Esophagus mucosa (tissue), 1 donor: ENCODE data around the gene CREG1. TPM values are rescaled to one million over a fixed set of nuclear protein-coding genes. Genes with fewer than 3 reads are reported as not detected.

Experiments used
- ATAC-seq: fragments of 200-7000 bp; cut with Tn5 transposase; one replicate; pipeline ENCODE4 v1.9.1; 2020
- total RNA-seq: library from RNA; stranded (reverse); gene quantifications from one replicate; pipeline ENCODE4 v1.2.4, GENCODE V29; 2023
- donor health status: DM: yes; HTN: yes; CAD: no.

The CREG1 gene
- total RNA-seq, 1 donor from 2014 or later: 61.8 TPM

DNA sequence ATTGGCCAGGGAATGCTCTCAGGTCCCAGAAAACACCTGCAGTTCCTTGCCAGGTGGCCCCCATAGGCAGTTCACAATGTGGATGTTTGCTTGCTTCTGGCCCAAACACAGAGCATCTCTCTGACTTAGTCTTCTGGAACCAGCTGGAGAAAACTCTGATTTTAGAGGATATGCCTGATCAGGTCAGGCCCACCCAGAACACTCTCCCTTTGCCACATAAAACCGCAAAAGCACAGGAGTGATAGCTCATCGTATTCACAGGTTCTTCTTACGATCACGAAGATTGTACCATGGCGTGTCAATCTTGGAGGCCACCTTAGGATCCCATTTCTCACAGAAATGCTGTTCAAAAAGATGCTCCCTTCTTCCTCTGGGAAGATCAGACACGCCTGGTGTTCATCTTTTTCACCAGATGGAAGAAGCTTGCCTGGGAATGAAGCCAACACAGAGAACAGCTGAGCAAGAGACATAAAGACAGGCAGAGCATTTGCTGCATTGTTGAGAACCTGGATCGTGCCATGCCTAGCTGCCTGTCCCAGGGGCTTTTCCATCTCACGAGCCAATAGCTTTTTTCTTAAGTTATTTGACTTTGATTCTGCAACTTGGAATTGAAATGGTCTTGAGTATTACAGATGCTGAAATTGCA is 23.6 kb downstream of the CREG1 start:
- no peak for ATAC-seq

DNA sequence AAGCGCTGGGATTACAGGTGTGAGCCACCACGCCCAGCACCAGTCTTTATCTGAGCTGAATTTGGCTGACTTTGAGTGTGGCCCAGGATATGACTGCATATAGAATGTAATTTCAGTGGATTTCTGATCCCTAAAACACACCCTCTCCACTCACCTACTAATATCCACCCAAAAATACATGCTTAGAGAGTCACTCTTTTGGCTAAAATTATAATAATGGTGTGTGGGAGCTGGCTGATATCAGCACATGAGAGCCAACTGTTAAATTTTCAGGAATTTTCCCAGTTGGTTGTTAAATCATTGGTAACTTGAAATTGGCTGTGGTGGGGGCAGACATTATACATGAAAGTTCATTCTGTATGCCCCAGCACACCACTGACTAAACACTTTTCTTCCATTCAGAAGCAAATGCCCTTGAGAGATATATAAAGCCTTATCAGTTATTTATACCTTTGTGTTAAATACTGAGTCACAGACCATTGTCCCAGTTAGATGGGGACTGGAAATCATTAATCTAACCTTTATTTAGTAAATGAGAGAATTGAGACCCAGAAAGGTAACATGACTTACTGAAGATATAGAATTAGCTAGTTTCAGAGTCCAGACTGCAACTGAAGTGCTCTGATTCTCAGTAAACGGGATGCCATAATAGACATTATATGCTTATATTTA is 25.4 kb downstream of the CREG1 start:
- no peak for ATAC-seq

DNA sequence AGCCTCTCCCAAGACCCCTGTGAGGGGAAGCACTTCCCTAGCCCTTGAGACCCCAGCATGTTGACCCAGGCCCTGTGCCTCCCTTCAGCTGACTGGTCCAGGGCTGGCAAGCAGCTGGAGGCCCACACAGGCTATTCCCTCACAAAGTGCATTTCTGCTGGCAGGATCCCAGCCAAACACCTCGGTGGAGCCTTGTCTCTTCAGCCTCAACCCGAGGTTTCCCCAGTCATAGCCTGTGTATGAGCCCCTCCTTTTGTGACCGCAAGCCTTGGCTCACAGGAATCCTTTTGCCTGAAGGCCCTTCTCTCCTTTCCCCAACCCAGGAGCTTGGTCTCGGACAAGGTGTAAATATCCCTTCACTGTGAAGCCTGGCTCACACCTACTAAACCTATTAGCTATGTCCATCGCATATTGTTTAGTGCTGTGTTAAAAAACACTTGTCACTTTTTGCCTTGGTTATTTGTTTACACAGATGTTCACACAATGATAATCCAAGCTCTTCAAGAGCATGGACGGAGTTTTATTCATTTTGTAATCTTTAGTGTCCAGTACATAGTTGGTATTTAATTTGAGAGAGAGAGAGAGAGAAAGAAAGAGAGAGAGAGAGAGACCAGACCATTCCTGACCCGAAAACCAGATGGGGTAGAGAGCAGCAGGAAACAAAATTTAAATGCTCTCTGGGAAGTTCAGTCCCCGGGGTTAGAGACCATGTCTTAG is 26.7 kb downstream of the CREG1 start:
- ATAC-seq: no peak

GRCh38 chr1:167524651-167525050 is 28.9 kb downstream of the CREG1 start:
- no peak for ATAC-seq

- no peak for ATAC-seq
Measured at GRCh38 chr1:167522246-167522645, 31.3 kb downstream of the CREG1 start.

DNA sequence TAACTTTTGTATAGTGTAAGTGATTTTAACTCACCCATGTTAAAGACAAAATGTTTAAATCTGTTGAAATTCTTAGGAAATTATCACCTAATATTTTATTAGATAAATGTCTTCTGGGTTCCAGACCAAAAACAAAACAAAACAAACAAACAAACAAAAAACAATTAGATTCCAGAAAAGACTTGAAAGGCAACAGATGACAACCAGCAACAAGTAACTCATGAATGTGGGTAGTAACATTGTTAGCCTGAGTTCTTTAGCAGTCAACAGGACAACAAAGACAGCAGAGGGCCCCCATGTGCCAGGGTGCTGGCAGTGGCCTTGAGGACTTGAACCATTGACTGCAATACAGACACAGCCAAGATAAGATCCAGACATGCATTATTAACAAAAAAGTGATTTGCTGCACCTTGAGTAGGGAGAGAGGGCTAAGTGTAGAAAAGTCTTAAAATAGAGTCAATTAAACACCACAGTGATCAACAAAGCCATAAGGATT is 32.8 kb downstream of the CREG1 start:
- no peak for ATAC-seq

DNA sequence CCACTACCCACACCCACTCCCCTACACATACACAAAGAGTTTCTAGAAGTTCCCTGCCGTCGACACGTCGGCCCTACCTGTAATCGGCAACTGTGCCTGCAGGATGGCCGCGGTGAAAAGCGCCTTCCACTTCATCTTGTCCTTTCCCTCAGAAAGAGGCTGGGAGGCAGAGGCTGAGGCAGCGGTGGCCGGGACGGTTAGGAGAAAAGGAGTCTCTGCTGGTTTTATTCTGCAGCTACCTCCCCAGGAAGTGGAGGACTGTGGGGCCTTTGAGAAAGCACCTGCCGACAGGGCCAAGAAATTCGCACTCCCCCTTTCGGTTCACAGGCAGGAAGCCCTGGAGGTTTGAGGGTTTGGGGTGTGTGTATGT is 35.2 kb downstream of the CREG1 start, which contains the start of gene CD247:
Gene CD247 (minus strand): TSS at position 199 of the 370 bp plus-strand sequence. CDS start 64 bp downstream, at position 135.
- no peak for ATAC-seq

DNA sequence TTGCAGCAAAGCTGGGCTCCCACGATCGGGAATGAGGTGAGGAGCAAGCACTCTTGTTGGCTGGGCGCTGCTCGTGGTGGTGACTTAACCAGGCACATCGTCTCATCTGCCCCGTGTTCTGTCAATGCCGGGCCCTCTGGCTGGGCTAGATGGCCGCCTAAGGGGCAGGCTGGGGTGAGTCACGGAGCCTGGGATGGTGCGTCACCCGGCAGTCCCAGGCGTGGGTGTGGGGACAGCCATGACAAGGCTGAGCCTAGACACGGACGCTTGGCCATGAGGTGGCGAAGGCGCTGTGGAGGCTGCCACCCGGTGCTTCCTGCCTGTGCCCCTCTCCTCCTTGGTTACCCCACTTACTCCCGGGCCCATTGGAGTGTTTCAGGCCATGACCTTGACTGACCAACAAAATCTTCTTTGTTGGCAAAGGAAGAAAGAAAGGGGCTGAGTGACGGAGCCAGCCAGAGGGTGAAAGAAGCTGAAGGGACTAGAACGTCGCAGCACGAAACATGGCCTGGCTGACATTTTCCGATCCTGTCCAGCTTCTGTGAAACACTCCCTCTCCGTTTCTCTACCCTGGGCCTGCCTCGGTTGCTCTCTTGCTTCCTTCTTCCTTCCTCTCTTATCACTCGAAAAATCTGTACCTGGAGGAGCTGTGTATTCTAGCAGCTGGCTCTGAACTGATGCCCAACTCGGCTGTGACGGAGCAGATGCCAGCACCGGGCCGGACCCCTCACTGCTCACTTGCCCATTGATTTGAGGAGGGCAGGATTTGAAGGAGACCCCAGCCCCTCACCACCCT is 35.8 kb downstream of the CREG1 start:
- ATAC-seq: peak; percentile 90

GRCh38 chr1:167516404-167517388 is 36.9 kb downstream of the CREG1 start:
- ATAC-seq: no peak

DNA sequence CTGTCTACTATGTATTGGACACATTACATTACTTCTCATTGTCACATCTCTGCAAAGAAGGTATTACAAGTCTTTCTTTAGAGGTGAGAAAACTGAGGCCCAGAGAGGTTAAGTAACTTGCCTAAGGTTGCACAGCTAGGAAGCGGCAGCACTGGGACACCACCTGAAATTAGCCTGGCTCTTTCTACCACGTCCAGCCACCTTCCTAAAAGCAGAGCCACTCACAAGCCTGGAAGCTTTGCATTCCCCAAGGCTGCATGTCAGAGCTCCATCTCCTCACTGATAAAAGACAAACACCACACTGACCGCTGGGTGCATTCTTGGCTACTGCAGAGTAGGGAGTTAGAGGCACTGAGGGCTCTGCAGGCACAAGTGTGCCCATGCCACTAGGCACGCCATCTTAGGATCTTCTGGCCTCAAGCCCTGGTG is 37.7 kb downstream of the CREG1 start:
- no peak for ATAC-seq

DNA sequence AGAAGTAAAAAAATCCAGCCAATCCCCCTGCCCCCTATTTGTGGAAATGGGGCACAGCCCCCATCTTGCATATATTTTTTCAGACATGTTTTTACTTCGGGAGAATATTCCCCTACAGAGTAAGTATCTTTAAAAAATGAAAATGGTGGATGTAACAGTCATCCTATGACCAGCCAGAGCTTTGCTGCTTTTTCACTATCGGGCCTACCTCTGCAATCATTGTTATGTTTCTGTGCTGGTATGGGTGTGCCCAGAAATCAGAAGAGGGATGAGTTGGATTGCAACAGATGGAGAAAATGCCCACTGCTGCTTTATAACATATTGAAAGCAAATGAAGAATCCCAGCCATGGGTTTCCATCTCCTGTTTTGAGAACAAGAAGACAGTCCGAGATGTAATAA is 38.1 kb downstream of the CREG1 start:
- no peak for ATAC-seq

- no peak for ATAC-seq
Measured at GRCh38 chr1:167514288-167514687, 39.3 kb downstream of the CREG1 start.

DNA sequence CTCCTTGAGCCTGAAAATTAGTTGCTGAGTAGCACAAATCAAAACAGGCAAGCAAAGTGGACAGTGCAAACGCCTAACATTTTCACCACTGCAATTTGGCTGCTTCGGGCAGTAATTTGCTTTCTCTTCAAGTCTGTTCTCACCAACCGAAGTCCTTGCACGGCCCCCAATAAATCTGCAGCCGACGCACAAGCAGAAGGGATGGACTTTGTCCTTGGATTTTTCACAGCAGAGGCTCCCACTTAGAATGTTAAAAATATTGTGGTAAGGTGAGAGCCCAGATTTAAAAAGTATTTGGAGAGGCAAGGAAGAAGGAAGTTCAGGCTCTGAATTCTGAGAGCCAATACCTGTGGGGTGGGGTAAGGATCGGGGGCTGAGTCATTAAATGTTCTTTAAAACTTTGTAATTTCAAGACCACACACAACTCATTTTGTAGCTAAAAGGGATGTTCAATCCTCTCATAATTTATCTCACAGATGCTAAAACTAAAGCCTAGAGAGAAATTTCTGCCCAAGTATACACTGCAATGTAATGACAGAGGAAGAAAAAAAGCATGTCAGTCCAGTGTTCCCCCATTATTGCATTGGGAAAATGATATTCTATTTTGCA is 41.4 kb downstream of the CREG1 start:
- no peak for ATAC-seq

DNA sequence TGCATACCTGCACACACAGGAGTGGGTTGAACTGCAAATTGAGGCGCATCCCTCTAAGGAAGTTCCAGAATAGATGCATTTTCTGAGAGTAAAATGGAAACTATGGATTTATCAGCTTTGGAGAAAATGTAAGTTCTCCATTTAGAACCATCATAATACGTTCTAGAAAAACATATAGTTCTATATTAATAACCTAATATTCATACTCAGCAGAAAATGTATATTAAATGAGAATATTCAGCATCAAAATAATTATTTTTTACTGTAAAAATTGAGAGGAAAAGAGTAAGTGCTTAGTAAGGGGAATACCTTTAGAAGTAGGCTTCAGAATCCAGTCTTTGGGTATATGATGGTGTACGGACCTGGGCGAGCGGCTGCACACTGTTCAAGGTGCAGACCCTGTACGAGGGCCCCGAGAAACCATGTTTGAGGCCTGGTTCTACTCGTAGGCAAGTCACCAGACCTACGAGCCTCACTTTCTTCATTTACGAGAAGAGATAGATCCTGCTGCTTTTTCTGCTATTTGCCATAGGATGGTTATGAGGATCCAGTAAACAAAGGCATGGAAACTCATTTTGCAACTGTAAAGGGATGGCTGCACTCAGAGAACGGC is 42.1 kb downstream of the CREG1 start:
- no peak for ATAC-seq

- no peak for ATAC-seq
Measured at GRCh38 chr1:167510881-167511280, 42.7 kb downstream of the CREG1 start.

GRCh38 chr1:167510244-167510643 is 43.3 kb downstream of the CREG1 start:
- ATAC-seq: no peak

GRCh38 chr1:167509587-167509986 is 44.0 kb downstream of the CREG1 start:
- no peak for ATAC-seq

- ATAC-seq: no peak
Measured at GRCh38 chr1:167507719-167508118, 45.8 kb downstream of the CREG1 start.

DNA sequence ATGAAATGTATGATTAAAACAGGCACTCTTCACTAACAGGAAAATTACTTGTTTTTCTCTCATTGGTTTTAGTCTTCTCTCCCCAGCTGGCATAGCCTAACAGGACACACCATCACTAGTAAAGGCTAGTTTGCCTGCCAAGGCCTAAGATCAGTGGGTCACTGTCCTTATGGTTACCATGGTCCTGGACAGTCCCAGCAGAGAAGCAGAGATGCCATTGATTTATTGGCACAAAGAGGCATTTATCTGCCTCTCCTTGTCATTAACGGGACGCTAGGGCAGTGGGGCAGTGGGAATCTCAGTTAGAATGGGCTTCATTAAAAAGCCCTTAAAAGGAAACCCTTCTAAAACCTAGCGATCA is 49.1 kb downstream of the CREG1 start:
- ATAC-seq: no peak

DNA sequence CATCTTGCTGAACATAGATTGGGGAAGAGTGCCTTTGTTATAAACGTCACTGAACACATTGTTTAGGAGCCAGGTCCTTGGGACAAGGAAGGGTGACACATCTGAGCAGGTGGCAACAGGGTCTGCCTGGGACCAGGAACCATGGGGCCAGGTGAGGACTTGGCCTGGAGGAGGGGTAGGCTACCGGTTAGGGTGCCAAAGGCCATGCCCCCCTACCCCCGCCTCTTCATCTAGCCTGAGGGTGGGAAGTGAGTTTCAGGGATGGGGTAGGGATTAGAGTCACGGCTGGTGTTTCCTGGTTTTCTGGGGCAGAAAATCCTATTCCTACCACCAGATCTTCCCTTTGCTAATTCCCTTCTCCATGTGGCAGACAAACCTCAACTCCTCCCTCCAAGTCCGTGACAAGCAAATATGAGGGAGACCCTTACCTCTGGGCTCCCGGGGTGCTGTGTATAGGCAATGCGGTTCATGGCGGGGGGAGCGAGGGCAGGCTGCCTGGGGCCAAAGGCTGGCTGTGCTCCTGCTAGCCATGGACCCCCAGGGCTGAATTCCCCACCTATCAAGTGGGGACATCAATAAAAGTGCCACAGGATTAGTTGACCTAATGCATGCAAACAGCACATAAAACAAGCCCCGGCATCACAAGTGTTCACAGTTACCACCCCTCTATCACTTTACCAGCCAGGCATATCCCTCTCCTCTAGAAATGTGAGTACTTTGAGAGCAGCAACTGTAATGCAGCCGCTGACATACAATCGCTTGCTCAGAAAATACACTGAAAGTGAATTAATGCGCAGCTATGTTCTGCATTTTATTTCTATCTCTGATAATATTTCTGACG is 49.7 kb downstream of the CREG1 start:
- ATAC-seq: peak; percentile 28
